HEK293 (cell line): Measurements from ENCODE around the gene RPRD2.

Experiments
- CTCF ChIA-PET: fragments of 350-600 bp; formaldehyde crosslinking; extraction: SDS; loops from one replicate; lab custom pipeline; 2021; ENCODE audit warnings: antibody characterized with exemption; lab: Yijun Ruan, JAX
- POLR2A ChIA-PET: fragments of 300-600 bp; formaldehyde crosslinking; extraction: SDS; loops from one replicate; lab custom pipeline; 2020; ENCODE audit warnings: antibody characterized with exemption, inconsistent platforms; lab: Yijun Ruan, JAX
- H3K27ac ChIP-seq: fragments of 200-500 bp; sonication (Bioruptor generic); 2 replicates; pipeline ENCODE4 v1.5.1; 2014; ENCODE audit warnings: low read depth, low read length, control low read depth, inconsistent platforms; ENCODE audit errors: extremely low read depth
- H3K36me3 ChIP-seq, 2 experiments: fragments of 200-500 bp in 1 of 2; sonication (Bioruptor generic) in 1 of 2; 1 replicate in 1 of 2; 2 replicates in 1 of 2; pipeline ENCODE4 v1.5.1; 2014 to 2017; ENCODE audit warnings: inconsistent platforms in 2 of 2, low read length in 2 of 2; ENCODE audit not compliant: control insufficient read depth in 2 of 2, insufficient read depth in 1 of 2
- H3K4me1 ChIP-seq: fragments of 200-500 bp; sonication (Bioruptor generic); 2 replicates; pipeline ENCODE4 v1.5.1; 2014; ENCODE audit warnings: mild to moderate bottlenecking, low read length, inconsistent platforms; ENCODE audit not compliant: control insufficient read depth, insufficient read depth
- H3K4me3 ChIP-seq: 2 replicates; pipeline ENCODE4 v1.5.1; 2011; ENCODE audit warnings: low read depth, mild to moderate bottlenecking, control low read depth, low read length, moderate library complexity
- H3K9me3 ChIP-seq: fragments of 200-500 bp; sonication (Bioruptor generic); 2 replicates; pipeline ENCODE4 v1.5.1; 2014; ENCODE audit warnings: low read depth, low read length, inconsistent platforms; ENCODE audit not compliant: control insufficient read depth, insufficient read depth
- KLF1 ChIP-seq: fragments of 450-650 bp; formaldehyde crosslinking; IDR thresholded peaks from 2 replicates; pipeline ENCODE4 v1.5.1; 2016; ENCODE audit warnings: missing biosample characterization, missing genetic modification characterization
- SALL2 ChIP-seq: fragments of 450-650 bp; formaldehyde crosslinking; IDR thresholded peaks from 2 replicates; pipeline ENCODE4 v1.5.0; 2017; ENCODE audit warnings: missing biosample characterization, mild to moderate bottlenecking, missing genetic modification characterization, borderline replicate concordance
- ZBTB48 ChIP-seq: fragments of 450-650 bp; formaldehyde crosslinking; IDR thresholded peaks from 2 replicates; pipeline ENCODE4 v1.5.1; 2016; ENCODE audit warnings: missing biosample characterization, missing genetic modification characterization
- ZFP37 ChIP-seq: fragments of 450-650 bp; formaldehyde crosslinking; IDR thresholded peaks from 2 replicates; pipeline ENCODE4 v1.5.1; 2016; ENCODE audit warnings: missing biosample characterization, missing genetic modification characterization
- ZNF10 ChIP-seq: fragments of 450-650 bp; formaldehyde crosslinking; IDR thresholded peaks from 2 replicates; pipeline ENCODE4 v1.5.1; 2017; ENCODE audit warnings: missing biosample characterization, missing genetic modification characterization
- ZNF174 ChIP-seq: fragments of 450-650 bp; formaldehyde crosslinking; IDR thresholded peaks from 2 replicates; pipeline ENCODE4 v1.5.0; 2017; ENCODE audit warnings: missing biosample characterization, mild to moderate bottlenecking, missing genetic modification characterization
- ZNF184 ChIP-seq: fragments of 450-650 bp; IDR thresholded peaks from 2 replicates; pipeline ENCODE4 v1.5.1; 2018; ENCODE audit warnings: missing biosample characterization, mild to moderate bottlenecking, missing genetic modification characterization
- ZNF19 ChIP-seq: fragments of 450-650 bp; formaldehyde crosslinking; IDR thresholded peaks from 2 replicates; pipeline ENCODE4; 2016; ENCODE audit warnings: missing biosample characterization, missing genetic modification characterization, low read depth
- ZNF366 ChIP-seq: fragments of 450-650 bp; formaldehyde crosslinking; conservative IDR thresholded peaks from 2 replicates; pipeline ENCODE4 v1.5.1; 2016; ENCODE audit warnings: missing biosample characterization, missing genetic modification characterization
- ZNF394 ChIP-seq: fragments of 450-650 bp; formaldehyde crosslinking; IDR thresholded peaks from 2 replicates; pipeline ENCODE4 v1.5.1; 2016; ENCODE audit warnings: missing biosample characterization, missing genetic modification characterization, mild to moderate bottlenecking, moderate library complexity, borderline replicate concordance
- ZSCAN30 ChIP-seq: fragments of 450-650 bp; IDR thresholded peaks from 2 replicates; pipeline ENCODE4 v1.5.1; 2018; ENCODE audit warnings: missing biosample characterization, mild to moderate bottlenecking, missing genetic modification characterization, moderate library complexity
- TF ChIP-seq, protein P1 (sequence below): fragments of 450-650 bp; formaldehyde crosslinking; IDR thresholded peaks from 2 replicates; pipeline ENCODE4 v1.5.1; 2016; ENCODE audit warnings: missing biosample characterization, missing genetic modification characterization
- TF ChIP-seq, protein P2 (sequence below): fragments of 450-650 bp; formaldehyde crosslinking; IDR thresholded peaks from 2 replicates; pipeline ENCODE4 v1.5.1; 2016; ENCODE audit warnings: missing biosample characterization, missing genetic modification characterization
- TF ChIP-seq, protein P3 (sequence below): fragments of 450-650 bp; formaldehyde crosslinking; IDR thresholded peaks from 2 replicates; pipeline ENCODE4 v1.5.1; 2016; ENCODE audit warnings: missing biosample characterization, missing genetic modification characterization, borderline replicate concordance
- TF ChIP-seq, protein P4 (sequence below): fragments of 450-650 bp; formaldehyde crosslinking; IDR thresholded peaks from 2 replicates; pipeline ENCODE4 v1.5.1; 2017; ENCODE audit warnings: missing biosample characterization, mild to moderate bottlenecking, missing genetic modification characterization, moderate library complexity
- TF ChIP-seq, protein P5 (sequence below): fragments of 450-650 bp; formaldehyde crosslinking; IDR thresholded peaks from 2 replicates; pipeline ENCODE4 v1.5.1; 2016; ENCODE audit warnings: missing biosample characterization, missing genetic modification characterization

Gene RPRD2

DNA sequence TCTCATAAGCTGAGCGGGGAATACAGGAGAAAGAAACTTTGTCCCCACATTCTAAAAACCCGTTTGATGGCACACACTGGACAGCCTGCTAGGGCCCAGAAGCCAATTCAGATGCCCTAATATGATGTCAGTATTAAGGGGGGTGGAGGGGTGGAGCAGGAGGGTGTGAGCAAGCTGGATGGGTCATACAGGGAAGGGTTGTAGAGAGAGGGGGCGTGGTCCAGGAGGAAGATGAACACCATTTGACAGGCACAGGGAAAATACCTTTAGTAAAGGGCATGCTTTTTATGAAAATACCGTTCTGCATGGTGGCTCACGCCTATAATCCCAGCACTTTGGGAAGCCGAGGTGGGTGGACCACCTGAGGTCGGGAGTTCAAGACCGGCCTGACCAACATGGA, 129.2 kb downstream of the RPRD2 start (continued):
- TF ChIP-seq KLF1 (tag by site-specific recombination) = peak; percentile 77; the same call in 1 of the 2 replicates
- TF ChIP-seq, protein P1, sequence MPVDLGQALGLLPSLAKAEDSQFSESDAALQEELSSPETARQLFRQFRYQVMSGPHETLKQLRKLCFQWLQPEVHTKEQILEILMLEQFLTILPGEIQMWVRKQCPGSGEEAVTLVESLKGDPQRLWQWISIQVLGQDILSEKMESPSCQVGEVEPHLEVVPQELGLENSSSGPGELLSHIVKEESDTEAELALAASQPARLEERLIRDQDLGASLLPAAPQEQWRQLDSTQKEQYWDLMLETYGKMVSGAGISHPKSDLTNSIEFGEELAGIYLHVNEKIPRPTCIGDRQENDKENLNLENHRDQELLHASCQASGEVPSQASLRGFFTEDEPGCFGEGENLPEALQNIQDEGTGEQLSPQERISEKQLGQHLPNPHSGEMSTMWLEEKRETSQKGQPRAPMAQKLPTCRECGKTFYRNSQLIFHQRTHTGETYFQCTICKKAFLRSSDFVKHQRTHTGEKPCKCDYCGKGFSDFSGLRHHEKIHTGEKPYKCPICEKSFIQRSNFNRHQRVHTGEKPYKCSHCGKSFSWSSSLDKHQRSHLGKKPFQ (tag by site-specific recombination) = no peak
- TF ChIP-seq, protein P2, sequence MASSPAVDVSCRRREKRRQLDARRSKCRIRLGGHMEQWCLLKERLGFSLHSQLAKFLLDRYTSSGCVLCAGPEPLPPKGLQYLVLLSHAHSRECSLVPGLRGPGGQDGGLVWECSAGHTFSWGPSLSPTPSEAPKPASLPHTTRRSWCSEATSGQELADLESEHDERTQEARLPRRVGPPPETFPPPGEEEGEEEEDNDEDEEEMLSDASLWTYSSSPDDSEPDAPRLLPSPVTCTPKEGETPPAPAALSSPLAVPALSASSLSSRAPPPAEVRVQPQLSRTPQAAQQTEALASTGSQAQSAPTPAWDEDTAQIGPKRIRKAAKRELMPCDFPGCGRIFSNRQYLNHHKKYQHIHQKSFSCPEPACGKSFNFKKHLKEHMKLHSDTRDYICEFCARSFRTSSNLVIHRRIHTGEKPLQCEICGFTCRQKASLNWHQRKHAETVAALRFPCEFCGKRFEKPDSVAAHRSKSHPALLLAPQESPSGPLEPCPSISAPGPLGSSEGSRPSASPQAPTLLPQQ (tag by site-specific recombination) = no peak
- TF ChIP-seq ZNF366 (tag by site-specific recombination) = no peak
- TF ChIP-seq, all 188 proteins: peak for 2

DNA sequence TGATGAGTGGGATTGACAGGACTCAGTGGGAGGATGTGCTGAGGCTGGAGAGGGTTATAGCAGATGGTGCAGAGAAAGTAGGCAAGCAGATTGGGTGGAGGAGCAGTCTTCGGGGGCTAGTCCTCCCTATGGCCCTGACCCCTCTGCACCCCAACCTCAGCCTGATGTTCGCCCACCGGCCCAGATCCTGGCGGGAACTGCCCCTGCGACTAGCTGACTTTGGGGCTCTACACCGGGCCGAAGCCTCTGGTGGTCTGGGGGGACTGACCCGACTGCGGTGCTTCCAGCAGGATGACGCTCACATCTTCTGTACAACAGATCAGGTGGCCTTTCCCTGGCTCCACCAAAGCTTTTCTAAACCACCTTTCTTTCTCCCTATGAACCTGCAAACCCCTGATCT, 134.4 kb downstream of the RPRD2 start:
- Histone ChIP-seq H3K27ac (no peak overlapping the region), H3K4me1 (no peaks in the 10 kb centered on the region), H3K36me3 (peaks cover 42 to 73% of the 10 kb centered on the region in 2 experiments), H3K9me3 (no peaks in the 10 kb centered on the region), H3K4me3 (no peak overlapping the region)
- POLR2A ChIA-PET = interaction anchor here (0.7 kb wide), 1 partner anchor 249 kb away, joined by 4 read pairs; no protein-coding TSS in a partner anchor
- no peak for TF ChIP-seq ZNF10 (tag by site-specific recombination)
- TF ChIP-seq ZFP37 (tag by site-specific recombination) = no peak
- CTCF ChIA-PET = interaction anchor here (0.7 kb wide), 1 partner anchor 237 kb away, joined by 3 read pairs; no protein-coding TSS in a partner anchor

DNA sequence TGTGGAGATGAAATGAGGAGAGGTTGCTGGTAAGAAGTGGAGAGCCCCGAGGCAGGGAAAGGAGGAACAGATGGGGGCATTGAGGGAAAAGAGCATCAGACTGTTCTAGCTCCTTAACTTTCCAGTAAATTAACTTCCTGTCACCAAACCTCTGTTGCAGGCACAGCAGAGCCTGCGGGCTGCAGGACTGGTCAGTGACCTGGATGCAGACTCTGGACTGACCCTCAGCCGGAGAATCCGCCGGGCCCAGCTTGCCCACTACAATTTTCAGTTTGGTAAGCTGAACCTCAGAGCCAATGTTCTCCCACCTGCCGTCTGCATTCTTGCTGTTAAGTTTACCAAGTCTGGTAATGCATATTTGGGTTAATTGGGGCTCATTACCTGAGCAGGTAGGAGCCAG, 141.5 kb downstream of the RPRD2 start:
- Histone ChIP-seq H3K4me1 (no peaks in the 10 kb centered on the region), H3K36me3 (peaks cover 21 to 63% of the 10 kb centered on the region in 2 experiments; a peak in 2 of 3 replicates), H3K9me3 (no peaks in the 10 kb centered on the region)
- POLR2A ChIA-PET = no interaction called here
- TF ChIP-seq ZNF394 (no peak), ZNF184 (tag by site-specific recombination) (no peak), ZNF19 (tag by site-specific recombination) (no peak), ZBTB48 (tag by site-specific recombination) (no peak), SALL2 (tag by site-specific recombination) (no peak), ZSCAN30 (no peak), ZNF366 (tag by site-specific recombination) (no peak), ZNF174 (no peak)
- TF ChIP-seq, protein P3, sequence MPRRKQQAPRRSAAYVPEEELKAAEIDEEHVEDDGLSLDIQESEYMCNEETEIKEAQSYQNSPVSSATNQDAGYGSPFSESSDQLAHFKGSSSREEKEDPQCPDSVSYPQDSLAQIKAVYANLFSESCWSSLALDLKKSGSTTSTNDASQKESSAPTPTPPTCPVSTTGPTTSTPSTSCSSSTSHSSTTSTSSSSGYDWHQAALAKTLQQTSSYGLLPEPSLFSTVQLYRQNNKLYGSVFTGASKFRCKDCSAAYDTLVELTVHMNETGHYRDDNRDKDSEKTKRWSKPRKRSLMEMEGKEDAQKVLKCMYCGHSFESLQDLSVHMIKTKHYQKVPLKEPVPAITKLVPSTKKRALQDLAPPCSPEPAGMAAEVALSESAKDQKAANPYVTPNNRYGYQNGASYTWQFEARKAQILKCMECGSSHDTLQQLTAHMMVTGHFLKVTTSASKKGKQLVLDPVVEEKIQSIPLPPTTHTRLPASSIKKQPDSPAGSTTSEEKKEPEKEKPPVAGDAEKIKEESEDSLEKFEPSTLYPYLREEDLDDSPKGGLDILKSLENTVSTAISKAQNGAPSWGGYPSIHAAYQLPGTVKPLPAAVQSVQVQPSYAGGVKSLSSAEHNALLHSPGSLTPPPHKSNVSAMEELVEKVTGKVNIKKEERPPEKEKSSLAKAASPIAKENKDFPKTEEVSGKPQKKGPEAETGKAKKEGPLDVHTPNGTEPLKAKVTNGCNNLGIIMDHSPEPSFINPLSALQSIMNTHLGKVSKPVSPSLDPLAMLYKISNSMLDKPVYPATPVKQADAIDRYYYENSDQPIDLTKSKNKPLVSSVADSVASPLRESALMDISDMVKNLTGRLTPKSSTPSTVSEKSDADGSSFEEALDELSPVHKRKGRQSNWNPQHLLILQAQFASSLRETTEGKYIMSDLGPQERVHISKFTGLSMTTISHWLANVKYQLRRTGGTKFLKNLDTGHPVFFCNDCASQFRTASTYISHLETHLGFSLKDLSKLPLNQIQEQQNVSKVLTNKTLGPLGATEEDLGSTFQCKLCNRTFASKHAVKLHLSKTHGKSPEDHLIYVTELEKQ (tag by site-specific recombination) = no peak
- TF ChIP-seq, protein P4, sequence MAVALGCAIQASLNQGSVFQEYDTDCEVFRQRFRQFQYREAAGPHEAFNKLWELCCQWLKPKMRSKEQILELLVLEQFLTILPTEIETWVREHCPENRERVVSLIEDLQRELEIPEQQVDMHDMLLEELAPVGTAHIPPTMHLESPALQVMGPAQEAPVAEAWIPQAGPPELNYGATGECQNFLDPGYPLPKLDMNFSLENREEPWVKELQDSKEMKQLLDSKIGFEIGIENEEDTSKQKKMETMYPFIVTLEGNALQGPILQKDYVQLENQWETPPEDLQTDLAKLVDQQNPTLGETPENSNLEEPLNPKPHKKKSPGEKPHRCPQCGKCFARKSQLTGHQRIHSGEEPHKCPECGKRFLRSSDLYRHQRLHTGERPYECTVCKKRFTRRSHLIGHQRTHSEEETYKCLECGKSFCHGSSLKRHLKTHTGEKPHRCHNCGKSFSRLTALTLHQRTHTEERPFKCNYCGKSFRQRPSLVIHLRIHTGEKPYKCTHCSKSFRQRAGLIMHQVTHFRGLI (tag by site-specific recombination) = no peak
- TF ChIP-seq, protein P5, sequence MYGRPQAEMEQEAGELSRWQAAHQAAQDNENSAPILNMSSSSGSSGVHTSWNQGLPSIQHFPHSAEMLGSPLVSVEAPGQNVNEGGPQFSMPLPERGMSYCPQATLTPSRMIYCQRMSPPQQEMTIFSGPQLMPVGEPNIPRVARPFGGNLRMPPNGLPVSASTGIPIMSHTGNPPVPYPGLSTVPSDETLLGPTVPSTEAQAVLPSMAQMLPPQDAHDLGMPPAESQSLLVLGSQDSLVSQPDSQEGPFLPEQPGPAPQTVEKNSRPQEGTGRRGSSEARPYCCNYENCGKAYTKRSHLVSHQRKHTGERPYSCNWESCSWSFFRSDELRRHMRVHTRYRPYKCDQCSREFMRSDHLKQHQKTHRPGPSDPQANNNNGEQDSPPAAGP (tag by site-specific recombination) = no peak
- TF ChIP-seq, all 188 proteins: peak for 0
- CTCF ChIA-PET = interaction anchor here (0.7 kb wide), 1 partner anchor 10 kb away, joined by 4 read pairs; the partner anchor contains the start of gene FALEC
- Histone ChIP-seq H3K27ac (no peak overlapping the region), H3K4me3 (no peak overlapping the region)
